HepG2 (cell line): ENCODE data around the gene H2AZ1. TPM values are rescaled to one million over a fixed set of nuclear protein-coding genes. Genes with fewer than 3 reads are reported as not detected.
A peak's percentile ranks its signal among the peaks of the same experiment; 100 is the strongest.

Experiments
- ARNTL ChIP-seq: sonication (generic); formaldehyde crosslinking; IDR thresholded peaks from 2 replicates; pipeline ENCODE4 v1.4.0; 2020; ENCODE audit warnings: mild to moderate bottlenecking, missing genetic modification reagents
- GABPA ChIP-seq, 2 experiments: IDR thresholded peaks; 2 replicates each; pipeline ENCODE4 v1.6.1; 2011 to 2016; ENCODE audit warnings: low read depth in 2 of 2, low read length in 1 of 2, missing biosample characterization in 1 of 2, missing genetic modification characterization in 1 of 2
- HOXD1 ChIP-seq: sonication (generic); formaldehyde crosslinking; IDR thresholded peaks from 2 replicates; pipeline ENCODE4 v1.5.0; 2020; ENCODE audit warnings: missing genetic modification reagents
- KDM5B ChIP-seq: sonication (generic); formaldehyde crosslinking; IDR thresholded peaks from 2 replicates; pipeline ENCODE4 v1.4.0; 2020; ENCODE audit warnings: missing genetic modification reagents, mild to moderate bottlenecking, borderline replicate concordance
- NBN ChIP-seq: fragments of 450-650 bp; conservative IDR thresholded peaks from 2 replicates; pipeline ENCODE4 v1.6.1; 2017
- SIN3A ChIP-seq: IDR thresholded peaks from 2 replicates; pipeline ENCODE4 v1.6.1; 2011; ENCODE audit warnings: low read depth, mild to moderate bottlenecking, control low read depth, low read length, borderline replicate concordance
- SOX6 ChIP-seq, 2 experiments: fragments of 450-650 bp in 1 of 2; sonication (generic) in 1 of 2; formaldehyde crosslinking in 1 of 2; IDR thresholded peaks; 2 replicates each; pipeline versions ENCODE4 v1.4.0 to v1.6.1; 2017 to 2020; ENCODE audit warnings: antibody characterized with exemption in 1 of 2, mild to moderate bottlenecking in 1 of 2, missing genetic modification reagents in 1 of 2
- TAF1 ChIP-seq: sonication (generic); formaldehyde crosslinking; IDR thresholded peaks from 2 replicates; pipeline ENCODE4 v1.4.0; 2020; ENCODE audit warnings: missing genetic modification reagents
- TP53 ChIP-seq: sonication (generic); formaldehyde crosslinking; conservative IDR thresholded peaks from 2 replicates; pipeline ENCODE4 v1.4.0; 2020; ENCODE audit warnings: missing genetic modification reagents
- ZNF124 ChIP-seq: sonication (generic); formaldehyde crosslinking; IDR thresholded peaks from 2 replicates; pipeline ENCODE4 v1.4.0; 2020; ENCODE audit warnings: missing genetic modification reagents
- ZNF274 ChIP-seq: sonication (generic); formaldehyde crosslinking; IDR thresholded peaks from 2 replicates; pipeline ENCODE4 v1.5.1; 2020; ENCODE audit warnings: mild to moderate bottlenecking, missing genetic modification reagents
- ZNF446 ChIP-seq: sonication (generic); formaldehyde crosslinking; IDR thresholded peaks from 2 replicates; pipeline ENCODE4 v1.5.0; 2020; ENCODE audit warnings: mild to moderate bottlenecking, missing genetic modification reagents
- ZNF547 ChIP-seq: sonication (generic); formaldehyde crosslinking; IDR thresholded peaks from 2 replicates; pipeline ENCODE4 v1.5.1; 2020; ENCODE audit warnings: mild to moderate bottlenecking, missing genetic modification reagents
- ZNF556 ChIP-seq: sonication (generic); formaldehyde crosslinking; IDR thresholded peaks from 2 replicates; pipeline ENCODE4 v1.4.0; 2020; ENCODE audit warnings: mild to moderate bottlenecking, missing genetic modification reagents, borderline replicate concordance
- ZNF788 ChIP-seq: sonication (generic); formaldehyde crosslinking; IDR thresholded peaks from 2 replicates; pipeline ENCODE4 v1.5.0; 2020; ENCODE audit warnings: mild to moderate bottlenecking, missing genetic modification reagents, borderline replicate concordance
- ZNF790 ChIP-seq: sonication (generic); formaldehyde crosslinking; IDR thresholded peaks from 2 replicates; pipeline ENCODE4 v1.8.0; 2022; ENCODE audit warnings: missing genetic modification reagents, mild to moderate bottlenecking, borderline replicate concordance
- polyA plus RNA-seq, 8 experiments: library from polyadenylated mRNA; depleted of rRNA in 3 of 8; stranded (reverse) in 7 of 8; unstranded in 1 of 8; fragments of >200 nt; fragmentation: Illumina TruSeq in 4 of 8; extraction: Trizol in 4 of 8; gene quantifications; 2 replicates each; pipeline versions ENCODE4 v1.2.1 to v1.2.3, GENCODE V29; 2011 to 2016; ENCODE audit warnings: low read depth in 4 of 8, missing spikeins in 1 of 8, mixed read lengths in 1 of 8; ENCODE audit not compliant: insufficient read depth in 1 of 8
- total RNA-seq, 5 experiments: library from RNA; depleted of rRNA; stranded (reverse); fragments of >200 nt; fragmentation: Illumina TruSeq; extraction: Trizol; gene quantifications; 2 replicates each; pipeline ENCODE4 v1.2.3, GENCODE V29; 2016; ENCODE audit warnings: low read depth in 1 of 5
- TF ChIP-seq, protein P1 (sequence below): sonication (generic); formaldehyde crosslinking; IDR thresholded peaks from 2 replicates; pipeline ENCODE4 v1.8.0; 2022; ENCODE audit warnings: missing genetic modification reagents, mild to moderate bottlenecking, moderate library complexity, borderline replicate concordance
- TF ChIP-seq, protein P2 (sequence below): IDR thresholded peaks from 2 replicates; pipeline ENCODE4 v1.6.1; 2016; ENCODE audit warnings: missing compliant biosample characterization, missing genetic modification reagents, borderline replicate concordance
- TF ChIP-seq, protein P3 (sequence below): sonication (generic); formaldehyde crosslinking; IDR thresholded peaks from 2 replicates; pipeline ENCODE4 v1.4.0; 2020; ENCODE audit warnings: missing genetic modification reagents; ENCODE audit errors: not compliant biosample characterization
- TF ChIP-seq, protein P4 (sequence below), 2 experiments: fragments of 450-650 bp in 1 of 2; sonication (generic) in 1 of 2; formaldehyde crosslinking; IDR thresholded peaks; 2 replicates each; pipeline versions ENCODE4 v1.5.0 to v1.8.0; 2020 to 2022; ENCODE audit warnings: mild to moderate bottlenecking in 1 of 2, missing genetic modification reagents in 1 of 2
- TF ChIP-seq, protein P5 (sequence below): sonication (generic); formaldehyde crosslinking; IDR thresholded peaks from 2 replicates; pipeline ENCODE4 v1.5.0; 2020; ENCODE audit warnings: missing genetic modification reagents

The H2AZ1 gene
- total and polyA plus RNA-seq, 2 of the 13 experiments (the other 11 are each of a cell fraction or from before 2014, with no cell fraction given), result 301 to 574 TPM

DNA sequence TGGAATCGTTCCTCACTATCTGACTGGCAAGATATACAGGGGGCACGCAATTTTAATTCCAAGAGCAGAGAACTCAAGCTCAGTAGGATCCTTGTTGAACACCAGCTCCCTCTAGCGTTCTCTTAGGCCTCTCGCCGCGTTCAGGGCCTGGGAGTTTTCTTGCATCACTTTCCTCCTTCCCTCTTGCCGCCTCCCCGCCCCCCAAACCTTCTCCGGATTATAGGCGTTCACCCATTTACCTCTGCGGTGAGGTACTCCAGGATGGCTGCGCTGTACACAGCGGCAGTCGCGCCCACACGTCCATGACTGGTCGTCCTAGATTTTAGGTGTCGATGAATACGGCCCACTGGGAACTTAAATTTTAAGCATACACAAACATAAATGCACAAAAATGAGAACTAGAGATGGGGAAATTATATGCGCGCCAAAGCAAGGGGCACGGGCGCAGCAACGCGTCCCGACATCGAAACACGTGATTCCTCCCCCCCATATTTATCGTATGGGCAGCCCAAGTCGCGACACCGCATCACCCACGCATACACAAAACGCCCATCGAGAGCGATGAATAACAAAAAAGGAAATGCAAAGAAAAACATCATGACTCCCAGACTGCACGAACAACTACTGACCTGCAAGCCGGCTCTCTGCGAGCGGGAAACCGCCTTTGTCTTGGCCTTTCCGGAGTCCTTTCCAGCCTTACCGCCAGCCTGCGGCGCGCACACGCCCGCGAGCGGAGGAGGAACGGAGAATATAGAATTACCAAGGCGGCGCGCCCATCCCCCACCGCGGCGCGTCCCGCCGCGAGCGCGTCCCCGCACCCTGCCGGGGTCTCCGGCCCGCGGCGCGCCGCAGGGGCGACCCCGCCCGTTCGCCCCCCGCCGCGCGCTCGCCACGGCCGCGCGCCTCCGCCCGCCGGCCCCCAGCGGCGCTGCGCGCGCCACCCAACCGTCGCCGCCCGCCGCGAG lies 759 bp downstream of the H2AZ1 start (continued):
- TF ChIP-seq, protein P1, sequence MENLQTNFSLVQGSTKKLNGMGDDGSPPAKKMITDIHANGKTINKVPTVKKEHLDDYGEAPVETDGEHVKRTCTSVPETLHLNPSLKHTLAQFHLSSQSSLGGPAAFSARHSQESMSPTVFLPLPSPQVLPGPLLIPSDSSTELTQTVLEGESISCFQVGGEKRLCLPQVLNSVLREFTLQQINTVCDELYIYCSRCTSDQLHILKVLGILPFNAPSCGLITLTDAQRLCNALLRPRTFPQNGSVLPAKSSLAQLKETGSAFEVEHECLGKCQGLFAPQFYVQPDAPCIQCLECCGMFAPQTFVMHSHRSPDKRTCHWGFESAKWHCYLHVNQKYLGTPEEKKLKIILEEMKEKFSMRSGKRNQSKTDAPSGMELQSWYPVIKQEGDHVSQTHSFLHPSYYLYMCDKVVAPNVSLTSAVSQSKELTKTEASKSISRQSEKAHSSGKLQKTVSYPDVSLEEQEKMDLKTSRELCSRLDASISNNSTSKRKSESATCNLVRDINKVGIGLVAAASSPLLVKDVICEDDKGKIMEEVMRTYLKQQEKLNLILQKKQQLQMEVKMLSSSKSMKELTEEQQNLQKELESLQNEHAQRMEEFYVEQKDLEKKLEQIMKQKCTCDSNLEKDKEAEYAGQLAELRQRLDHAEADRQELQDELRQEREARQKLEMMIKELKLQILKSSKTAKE (CRISPR knock-in tag), result no peak
- TF ChIP-seq, protein P2, sequence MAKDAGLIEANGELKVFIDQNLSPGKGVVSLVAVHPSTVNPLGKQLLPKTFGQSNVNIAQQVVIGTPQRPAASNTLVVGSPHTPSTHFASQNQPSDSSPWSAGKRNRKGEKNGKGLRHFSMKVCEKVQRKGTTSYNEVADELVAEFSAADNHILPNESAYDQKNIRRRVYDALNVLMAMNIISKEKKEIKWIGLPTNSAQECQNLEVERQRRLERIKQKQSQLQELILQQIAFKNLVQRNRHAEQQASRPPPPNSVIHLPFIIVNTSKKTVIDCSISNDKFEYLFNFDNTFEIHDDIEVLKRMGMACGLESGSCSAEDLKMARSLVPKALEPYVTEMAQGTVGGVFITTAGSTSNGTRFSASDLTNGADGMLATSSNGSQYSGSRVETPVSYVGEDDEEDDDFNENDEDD, result peak; percentile 11; the same call in 1 of the 2 replicates
- TF ChIP-seq ZNF556 (peak; percentile 38; the same call in 1 of the 2 replicates), ZNF788 (CRISPR knock-in tag) (peak; percentile 75; the same call in 1 of the 2 replicates), TAF1 (CRISPR knock-in tag) (no peak; the same call in 1 of the 2 replicates), ZNF547 (CRISPR knock-in tag) (0 out of 2 replicates have a peak, but pooled peaks have one; percentile 57), ARNTL (CRISPR knock-in tag) (peak; percentile 25; the same call in 1 of the 2 replicates), HOXD1 (CRISPR knock-in tag) (no peak), GABPA (IDR thresholded peaks at IDR 0.05; ENCODE audit: low read depth, low read length) (no peak), GABPA (CRISPR knock-in tag; IDR thresholded peaks at IDR 0.05; ENCODE audit: low read depth) (peak; percentile 54; the same call in 1 of the 2 replicates), ZNF124 (CRISPR knock-in tag) (no peak), ZNF790 (CRISPR knock-in tag) (no peak; the same call in 1 of the 2 replicates), KDM5B (CRISPR knock-in tag) (no peak), SIN3A (peak; percentile 9; the same call in 1 of the 2 replicates), SOX6 (IDR thresholded peaks at IDR 0.05) (no peak), SOX6 (CRISPR knock-in tag; IDR thresholded peaks at IDR 0.05) (no peak; the same call in 1 of the 2 replicates), ZNF446 (CRISPR knock-in tag) (no peak), ZNF274 (0 out of 2 replicates have a peak, but pooled peaks have one; percentile 25), TP53 (no peak), NBN (no peak)
- TF ChIP-seq, protein P3, sequence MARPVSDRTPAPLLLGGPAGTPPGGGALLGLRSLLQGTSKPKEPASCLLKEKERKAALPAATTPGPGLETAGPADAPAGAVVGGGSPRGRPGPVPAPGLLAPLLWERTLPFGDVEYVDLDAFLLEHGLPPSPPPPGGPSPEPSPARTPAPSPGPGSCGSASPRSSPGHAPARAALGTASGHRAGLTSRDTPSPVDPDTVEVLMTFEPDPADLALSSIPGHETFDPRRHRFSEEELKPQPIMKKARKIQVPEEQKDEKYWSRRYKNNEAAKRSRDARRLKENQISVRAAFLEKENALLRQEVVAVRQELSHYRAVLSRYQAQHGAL, result no peak
- TF ChIP-seq, protein P4, sequence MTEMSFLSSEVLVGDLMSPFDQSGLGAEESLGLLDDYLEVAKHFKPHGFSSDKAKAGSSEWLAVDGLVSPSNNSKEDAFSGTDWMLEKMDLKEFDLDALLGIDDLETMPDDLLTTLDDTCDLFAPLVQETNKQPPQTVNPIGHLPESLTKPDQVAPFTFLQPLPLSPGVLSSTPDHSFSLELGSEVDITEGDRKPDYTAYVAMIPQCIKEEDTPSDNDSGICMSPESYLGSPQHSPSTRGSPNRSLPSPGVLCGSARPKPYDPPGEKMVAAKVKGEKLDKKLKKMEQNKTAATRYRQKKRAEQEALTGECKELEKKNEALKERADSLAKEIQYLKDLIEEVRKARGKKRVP (CRISPR knock-in tag; IDR thresholded peaks at IDR 0.05), result peak; percentile 41 to 98; a peak in 2 of 4 replicates
- TF ChIP-seq, protein P5, sequence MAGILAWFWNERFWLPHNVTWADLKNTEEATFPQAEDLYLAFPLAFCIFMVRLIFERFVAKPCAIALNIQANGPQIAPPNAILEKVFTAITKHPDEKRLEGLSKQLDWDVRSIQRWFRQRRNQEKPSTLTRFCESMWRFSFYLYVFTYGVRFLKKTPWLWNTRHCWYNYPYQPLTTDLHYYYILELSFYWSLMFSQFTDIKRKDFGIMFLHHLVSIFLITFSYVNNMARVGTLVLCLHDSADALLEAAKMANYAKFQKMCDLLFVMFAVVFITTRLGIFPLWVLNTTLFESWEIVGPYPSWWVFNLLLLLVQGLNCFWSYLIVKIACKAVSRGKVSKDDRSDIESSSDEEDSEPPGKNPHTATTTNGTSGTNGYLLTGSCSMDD, result no peak
